ENCODE data around the gene ABHD4. TPM values are rescaled to one million over a fixed set of nuclear protein-coding genes. Genes with fewer than 3 reads are reported as not detected.

Gene ABHD4
- total RNA-seq, 4 donors from 2014 or later = 18.7 to 42.3 (median 27.7) TPM

GRCh38 chr14:22555384-22556011 is 42.6 kb upstream of the ABHD4 start:
- DNase-seq (ENCODE audit: extremely low spot score) = no peak
- TF ChIP-seq POLR2AphosphoS5 (IDR thresholded peaks at IDR 0.05) = no peak
- no peak for TF ChIP-seq POLR2A (IDR thresholded peaks at IDR 0.05; ENCODE audit: low read depth)
- no peak for TF ChIP-seq EP300 (IDR thresholded peaks at IDR 0.05)
- TF ChIP-seq CTCF (IDR thresholded peaks at IDR 0.05) = no peak
- no peaks in the 10 kb centered on the region for H3K27me3 ChIP-seq
- H3K9me3 ChIP-seq = no peaks in the 10 kb centered on the region
- no peak overlapping the region for H3K4me3 ChIP-seq
- intact Hi-C loops (cut with DNase I) = loop anchor here (5.0 to 10.0 kb wide), 4 partner anchors 97 to 299 kb away; no protein-coding TSS in a partner anchor
- no peaks in the 10 kb centered on the region for H3K36me3 ChIP-seq
- WGBS = 88% methylated on average over 4 of the region's 4 CpGs
- no peak overlapping the region for H3K27ac ChIP-seq (replicated peaks in 1 of 4)
- H3K4me1 ChIP-seq = peaks cover 30 to 40% (median 36%) of the 10 kb centered on the region in 4 donors

DNA sequence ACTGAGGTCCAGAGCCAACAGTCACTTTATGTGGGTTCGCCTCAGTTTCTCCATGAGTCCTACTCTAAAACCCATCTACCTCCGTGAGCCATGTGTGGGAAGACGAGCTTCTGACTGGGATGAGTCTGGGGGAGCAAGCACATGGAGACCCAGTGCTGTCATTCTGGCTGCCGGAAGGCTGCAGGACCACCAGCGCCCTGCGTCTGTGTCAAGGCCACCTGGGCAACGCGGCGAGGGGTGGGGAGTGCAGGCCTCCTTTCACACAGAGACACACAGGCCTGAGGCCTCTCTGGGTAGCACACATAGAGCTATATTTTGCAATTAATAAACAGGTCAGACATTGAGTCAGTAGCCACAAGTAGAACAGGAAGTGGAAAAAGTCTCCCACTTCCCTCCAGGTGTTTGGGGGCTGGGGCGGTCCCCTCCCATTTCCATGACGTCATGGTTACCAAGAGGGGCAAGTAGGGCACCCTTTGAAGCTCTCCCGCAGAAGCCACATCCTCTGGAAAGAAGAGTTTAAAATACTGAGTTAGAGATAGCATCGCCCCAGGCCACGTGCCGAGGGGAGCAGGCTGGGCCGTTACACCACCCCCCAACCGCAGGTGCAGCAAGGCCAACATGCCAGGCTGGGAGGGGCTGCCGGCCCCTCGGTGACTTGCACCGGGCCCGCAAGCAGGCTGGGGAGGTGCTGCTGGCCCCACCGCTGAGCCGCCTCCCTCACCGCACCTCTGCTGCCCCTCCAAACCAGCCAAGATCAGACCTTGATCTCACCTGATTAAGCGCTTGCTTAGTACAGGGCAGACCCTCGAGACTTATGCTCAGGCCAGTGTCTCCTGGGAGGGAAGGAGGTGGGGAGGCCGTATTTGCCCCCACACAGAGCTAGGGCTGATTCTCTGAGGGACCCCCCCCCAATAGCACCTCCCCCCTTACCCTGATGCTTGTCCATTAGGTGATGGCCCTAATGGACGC is 41.8 kb upstream of the ABHD4 start:
- Histone ChIP-seq H3K9me3 (no peaks in the 10 kb centered on the region), H3K4me1 (peaks cover 28 to 42% (median 34%) of the 10 kb centered on the region in 4 donors), H3K27ac (replicated peaks in 1 of 4) (peak overlapping the region; percentile 47 to 65 (median 55)), H3K36me3 (no peaks in the 10 kb centered on the region), H3K4me3 (peak overlapping the region; percentile 39 to 56 (median 49)), H3K27me3 (no peaks in the 10 kb centered on the region)
- no peak for DNase-seq (ENCODE audit: extremely low spot score)
- TF ChIP-seq EP300 (IDR thresholded peaks at IDR 0.05) (no peak), CTCF (IDR thresholded peaks at IDR 0.05) (no peak), POLR2AphosphoS5 (IDR thresholded peaks at IDR 0.05) (peak in 1 of 2 donors; percentile 38), POLR2A (IDR thresholded peaks at IDR 0.05; ENCODE audit: low read depth) (no peak)
- 64% methylated on average over 9 of the region's 28 CpGs for WGBS
- intact Hi-C loops (cut with DNase I) = loop anchor here (5.0 to 10.0 kb wide), 4 partner anchors 96 to 298 kb away; no protein-coding TSS in a partner anchor

DNA sequence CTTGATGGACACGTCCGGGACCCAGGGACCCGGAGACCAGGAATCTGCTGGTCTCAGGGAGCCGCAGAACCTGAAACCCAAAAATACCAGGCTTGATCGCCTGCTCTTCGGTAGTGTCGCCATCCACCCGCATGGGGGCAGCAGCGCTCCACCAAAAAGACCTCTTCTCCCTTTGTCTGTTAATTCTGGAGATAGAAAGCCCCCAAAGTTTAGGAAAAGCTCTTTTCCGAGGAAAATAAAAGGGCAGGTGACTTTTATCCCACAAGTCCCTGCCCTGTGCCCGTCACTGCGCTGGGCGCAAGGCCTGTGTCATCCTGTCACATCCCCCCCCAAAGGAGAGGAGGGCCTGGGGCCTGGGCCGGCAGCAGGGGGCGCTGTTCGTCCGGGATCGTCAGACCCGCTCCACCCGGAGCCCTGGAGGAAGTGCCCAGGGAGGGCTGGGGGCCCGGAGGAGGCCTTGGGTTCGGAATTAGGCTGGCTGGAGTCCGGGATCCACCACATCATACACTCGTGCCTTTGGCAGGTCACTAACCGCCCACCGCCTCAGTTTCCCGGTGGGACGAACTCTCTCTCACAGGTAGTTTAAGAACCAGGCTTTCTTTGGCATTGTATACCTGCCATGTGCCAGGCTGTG is 41.0 kb upstream of the ABHD4 start:
- H3K9me3 ChIP-seq = no peaks in the 10 kb centered on the region
- 22% methylated on average over 14 of the region's 28 CpGs for WGBS
- H3K36me3 ChIP-seq = peaks cover 0 to 1% (median 0%) of the 10 kb centered on the region in 4 donors
- peaks cover 28 to 42% (median 34%) of the 10 kb centered on the region in 4 donors for H3K4me1 ChIP-seq
- DNase-seq (ENCODE audit: extremely low spot score) = no peak
- H3K27ac ChIP-seq (replicated peaks in 1 of 4) = peak overlapping the region; percentile 47 to 65 (median 55)
- TF ChIP-seq POLR2A (IDR thresholded peaks at IDR 0.05; ENCODE audit: low read depth) (peak; percentile 6), EP300 (IDR thresholded peaks at IDR 0.05) (no peak), POLR2AphosphoS5 (IDR thresholded peaks at IDR 0.05) (peak in 1 of 2 donors; percentile 51), CTCF (IDR thresholded peaks at IDR 0.05) (peak in 2 of 3 experiments; percentile 96 to 99)
- no peaks in the 10 kb centered on the region for H3K27me3 ChIP-seq
- intact Hi-C loops (cut with DNase I) = loop anchor here (1.0 to 10.0 kb wide), 5 partner anchors 13 to 298 kb away; no protein-coding TSS in a partner anchor
- peak overlapping the region; percentile 39 to 56 (median 49) for H3K4me3 ChIP-seq

DNA sequence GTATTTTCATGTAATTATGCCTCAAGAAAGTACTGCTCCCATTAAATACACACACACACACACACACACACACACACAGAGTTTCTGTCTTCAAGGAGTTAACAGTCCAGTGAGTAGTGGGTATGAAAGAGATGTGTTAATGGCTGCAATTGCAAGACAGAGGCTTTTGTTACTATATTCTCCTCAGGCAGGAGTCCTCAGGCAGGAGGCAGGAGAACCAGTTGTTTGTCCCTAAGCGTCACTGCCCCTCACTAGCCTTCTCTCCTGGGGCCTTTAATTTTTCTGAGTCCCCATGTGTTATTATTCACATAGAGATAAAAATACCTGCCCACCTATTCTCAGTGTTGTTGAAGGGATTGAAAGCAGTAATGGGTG is 40.3 kb upstream of the ABHD4 start:
- TF ChIP-seq CTCF (IDR thresholded peaks at IDR 0.05) = no peak
- no peak for TF ChIP-seq EP300 (IDR thresholded peaks at IDR 0.05)
- TF ChIP-seq POLR2A (IDR thresholded peaks at IDR 0.05; ENCODE audit: low read depth) = no peak
- no peak for TF ChIP-seq POLR2AphosphoS5 (IDR thresholded peaks at IDR 0.05)
- Histone ChIP-seq H3K9me3 (no peaks in the 10 kb centered on the region), H3K4me3 (no peak overlapping the region), H3K27ac (replicated peaks in 1 of 4) (peak overlapping the region in 3 of 4 donors; percentile 31 to 59 (median 51)), H3K27me3 (no peaks in the 10 kb centered on the region), H3K4me1 (peaks cover 28 to 46% (median 34%) of the 10 kb centered on the region in 4 donors), H3K36me3 (peaks cover 0 to 9% (median 5%) of the 10 kb centered on the region in 4 donors)
- intact Hi-C loops (cut with DNase I) = loop anchor here (1.0 to 10.0 kb wide), 5 partner anchors 12 to 297 kb away; no protein-coding TSS in a partner anchor
- 92% methylated on average over 1 of the region's 1 CpG for WGBS
- DNase-seq (ENCODE audit: extremely low spot score) = no peak
